ENCODE measurements around the gene THSD7A. TPM values are rescaled to one million over a fixed set of nuclear protein-coding genes. Genes with fewer than 3 reads are reported as not detected.

The THSD7A gene
- total and polyA plus RNA-seq, 4 donors: 0.15 to 2.7 (median 1.9) TPM

GRCh38 chr7:11613292-11613930 is 218.6 kb downstream of the THSD7A start:
- H3K27ac ChIP-seq (ENCODE audit: low read depth in 1 of 2, low read length in 2 of 2): no peak overlapping the region
- WGBS: 94% methylated on average over 5 of the region's 5 CpGs
- no peak overlapping the region for H3K9ac ChIP-seq (ENCODE audit: low read depth in 1 of 2, low read length in 2 of 2)
- no peaks in the 10 kb centered on the region for H3K9me3 ChIP-seq (ENCODE audit: control insufficient read depth in 4 of 4, low read length in 3 of 4)
- H3K36me3 ChIP-seq (ENCODE audit: control insufficient read depth in 4 of 4, insufficient read depth in 3 of 4, low read depth in 1 of 4, low read length in 3 of 4): no peaks in the 10 kb centered on the region
- TF ChIP-seq EGR1 (IDR thresholded peaks at IDR 0.05; ENCODE audit: low read depth in 2 of 2) (no peak), ZBTB33 (IDR thresholded peaks at IDR 0.05) (no peak), FOXA2 (IDR thresholded peaks at IDR 0.05) (no peak), SP1 (IDR thresholded peaks at IDR 0.05) (no peak), CTCF (IDR thresholded peaks at IDR 0.05; ENCODE audit: low read depth, low read length, missing input control) (no peak), REST (IDR thresholded peaks at IDR 0.05) (no peak), TAF1 (conservative IDR thresholded peaks at IDR 0.05) (no peak), ATF3 (IDR thresholded peaks at IDR 0.05) (no peak), YY1 (IDR thresholded peaks at IDR 0.05) (no peak), JUND (IDR thresholded peaks at IDR 0.05) (no peak), NR2F2 (IDR thresholded peaks at IDR 0.05) (no peak), RXRA (IDR thresholded peaks at IDR 0.05) (no peak), FOXA1 (IDR thresholded peaks at IDR 0.05) (no peak)
- H3K4me1 ChIP-seq (ENCODE audit: control insufficient read depth in 4 of 4, insufficient read depth in 4 of 4, low read length in 3 of 4): peaks cover 0 to 8% (median 5%) of the 10 kb centered on the region in 4 donors
- H3K27me3 ChIP-seq (ENCODE audit: control insufficient read depth in 4 of 4, insufficient read depth in 4 of 4, low read length in 3 of 4): no peaks in the 10 kb centered on the region
- no peak overlapping the region for H3K4me3 ChIP-seq (ENCODE audit: low read depth in 1 of 3, low read length in 3 of 3)
- no peak for DNase-seq (ENCODE audit: low spot score)

GRCh38 chr7:11612737-11613136 is 219.3 kb downstream of the THSD7A start:
- Histone ChIP-seq H3K27me3 (ENCODE audit: control insufficient read depth in 4 of 4, insufficient read depth in 4 of 4, low read length in 3 of 4) (no peaks in the 10 kb centered on the region), H3K9ac (ENCODE audit: low read depth in 1 of 2, low read length in 2 of 2) (no peak overlapping the region), H3K9me3 (ENCODE audit: control insufficient read depth in 4 of 4, low read length in 3 of 4) (no peaks in the 10 kb centered on the region), H3K27ac (ENCODE audit: low read depth in 1 of 2, low read length in 2 of 2) (no peak overlapping the region), H3K36me3 (ENCODE audit: control insufficient read depth in 4 of 4, insufficient read depth in 3 of 4, low read depth in 1 of 4, low read length in 3 of 4) (no peaks in the 10 kb centered on the region), H3K4me1 (ENCODE audit: control insufficient read depth in 4 of 4, insufficient read depth in 4 of 4, low read length in 3 of 4) (peaks cover 0 to 8% (median 5%) of the 10 kb centered on the region in 4 donors), H3K4me3 (ENCODE audit: low read depth in 1 of 3, low read length in 3 of 3) (no peak overlapping the region)
- 81% methylated on average over 1 of the region's 1 CpG for WGBS
- TF ChIP-seq FOXA2 (IDR thresholded peaks at IDR 0.05): no peak
- no peak for TF ChIP-seq EGR1 (IDR thresholded peaks at IDR 0.05; ENCODE audit: low read depth in 2 of 2)
- TF ChIP-seq RXRA (IDR thresholded peaks at IDR 0.05): no peak
- DNase-seq (ENCODE audit: low spot score): no peak

Measured in liver (tissue), 9 donors.